HepG2 (cell line): Measurements from ENCODE around the gene PTPA. TPM values are rescaled to one million over a fixed set of nuclear protein-coding genes. Genes with fewer than 3 reads are reported as not detected.

Experiments
- ARNT2 ChIP-seq: sonication (generic); formaldehyde crosslinking; IDR thresholded peaks from 2 replicates; pipeline ENCODE4 v1.8.0; 2022; ENCODE audit warnings: mild to moderate bottlenecking, low read depth, missing genetic modification reagents, moderate library complexity
- GATA4 ChIP-seq: sonication (generic); IDR thresholded peaks from 2 replicates; pipeline ENCODE4 v1.6.1; 2016; ENCODE audit warnings: antibody characterized with exemption, low read depth, borderline replicate concordance
- HDAC1 ChIP-seq: sonication (generic); formaldehyde crosslinking; IDR thresholded peaks from 2 replicates; pipeline ENCODE4 v1.5.1; 2020; ENCODE audit warnings: mild to moderate bottlenecking, missing genetic modification reagents
- HMGXB3 ChIP-seq: sonication (generic); formaldehyde crosslinking; IDR thresholded peaks from 2 replicates; pipeline ENCODE4 v1.4.0; 2020; ENCODE audit warnings: missing genetic modification reagents, borderline replicate concordance
- LRRFIP1 ChIP-seq: sonication (generic); formaldehyde crosslinking; conservative IDR thresholded peaks from 2 replicates; pipeline ENCODE4 v1.4.0; 2020; ENCODE audit warnings: missing genetic modification reagents
- MZF1 ChIP-seq: sonication (generic); formaldehyde crosslinking; IDR thresholded peaks from 2 replicates; pipeline ENCODE4 v1.8.1; 2023; ENCODE audit warnings: mild to moderate bottlenecking, missing genetic modification reagents, borderline replicate concordance
- NAIF1 ChIP-seq: sonication (generic); formaldehyde crosslinking; IDR thresholded peaks from 2 replicates; pipeline ENCODE4 v1.5.0; 2020; ENCODE audit warnings: mild to moderate bottlenecking, missing genetic modification reagents, borderline replicate concordance
- NBN ChIP-seq: fragments of 450-650 bp; conservative IDR thresholded peaks from 2 replicates; pipeline ENCODE4 v1.6.1; 2017
- NFKBIZ ChIP-seq: IDR thresholded peaks from 2 replicates; pipeline ENCODE4 v1.6.1; 2018; ENCODE audit warnings: missing genetic modification reagents, missing compliant biosample characterization
- RELA ChIP-seq: sonication (generic); formaldehyde crosslinking; IDR thresholded peaks from 2 replicates; pipeline ENCODE4 v1.4.0; 2020; ENCODE audit warnings: missing genetic modification reagents
- REXO4 ChIP-seq: sonication (generic); formaldehyde crosslinking; IDR thresholded peaks from 2 replicates; pipeline ENCODE4 v1.8.0; 2022; ENCODE audit warnings: missing genetic modification reagents, mild to moderate bottlenecking, borderline replicate concordance
- ZHX1 ChIP-seq: sonication (generic); formaldehyde crosslinking; IDR thresholded peaks from 2 replicates; pipeline ENCODE4 v1.8.1; 2022; ENCODE audit warnings: low read depth, mild to moderate bottlenecking, missing genetic modification reagents
- ZMYM2 ChIP-seq: sonication (generic); formaldehyde crosslinking; IDR thresholded peaks from 2 replicates; pipeline ENCODE4 v1.8.0; 2022; ENCODE audit warnings: mild to moderate bottlenecking, missing genetic modification reagents
- ZNF382 ChIP-seq: sonication (generic); formaldehyde crosslinking; IDR thresholded peaks from 2 replicates; pipeline ENCODE4 v1.5.0; 2020; ENCODE audit warnings: missing genetic modification reagents, mild to moderate bottlenecking, borderline replicate concordance
- ZNF619 ChIP-seq: sonication (generic); formaldehyde crosslinking; IDR thresholded peaks from 2 replicates; pipeline ENCODE4 v1.4.0; 2020; ENCODE audit warnings: mild to moderate bottlenecking, missing genetic modification reagents
- ZNF800 ChIP-seq: sonication (generic); formaldehyde crosslinking; IDR thresholded peaks from 2 replicates; pipeline ENCODE4 v1.4.0; 2020; ENCODE audit warnings: missing genetic modification reagents
- polyA plus RNA-seq, 8 experiments: library from polyadenylated mRNA; depleted of rRNA in 3 of 8; stranded (reverse) in 7 of 8; unstranded in 1 of 8; fragments of >200 nt; fragmentation: Illumina TruSeq in 4 of 8; extraction: Trizol in 4 of 8; gene quantifications; 2 replicates each; pipeline versions ENCODE4 v1.2.1 to v1.2.3, GENCODE V29; 2011 to 2016; ENCODE audit warnings: low read depth in 4 of 8, missing spikeins in 1 of 8, mixed read lengths in 1 of 8; ENCODE audit not compliant: insufficient read depth in 1 of 8
- total RNA-seq, 5 experiments: library from RNA; depleted of rRNA; stranded (reverse); fragments of >200 nt; fragmentation: Illumina TruSeq; extraction: Trizol; gene quantifications; 2 replicates each; pipeline ENCODE4 v1.2.3, GENCODE V29; 2016; ENCODE audit warnings: low read depth in 1 of 5

Gene PTPA
- total and polyA plus RNA-seq, 2 of the 13 experiments (the other 11 are each of a cell fraction or from before 2014, with no cell fraction given) = 79.3 to 105 TPM

GRCh38 chr9:129139233-129139992 is 28.2 kb downstream of the PTPA start (continued):
- no peak for TF ChIP-seq ZNF800 (CRISPR knock-in tag)
- TF ChIP-seq HDAC1 (CRISPR knock-in tag) = no peak; the same call in 1 of the 2 replicates
- TF ChIP-seq ZHX1 = no peak
- no peak; the same call in 1 of the 2 replicates for TF ChIP-seq ZNF619
- no peak for TF ChIP-seq RELA (CRISPR knock-in tag)
- peak; percentile 35; the same call in 1 of the 2 replicates for TF ChIP-seq HMGXB3 (CRISPR knock-in tag)
- no peak for TF ChIP-seq NFKBIZ (CRISPR knock-in tag)
- no peak for TF ChIP-seq REXO4 (CRISPR knock-in tag)
- no peak for TF ChIP-seq NBN
- no peak for TF ChIP-seq LRRFIP1 (CRISPR knock-in tag)
- no peak for TF ChIP-seq NAIF1 (CRISPR knock-in tag)
- no peak for TF ChIP-seq ARNT2 (CRISPR knock-in tag)
- 0 out of 2 replicates have a peak, but pooled peaks have one; percentile 3 for TF ChIP-seq MZF1
- TF ChIP-seq ZMYM2 (CRISPR knock-in tag) = 0 out of 2 replicates have a peak, but pooled peaks have one; percentile 69
- no peak for TF ChIP-seq GATA4
- TF ChIP-seq ZNF382 = no peak
